ENCODE data around the gene MLN.

MLN gene

GRCh38 chr6:33803571-33804053 lies at the start of gene MLN:
Gene MLN (minus strand): TSS chr6:33804003. CDS start chr6:33801163, 2,840 bp downstream.
- no peak for FAIRE-seq

GRCh38 chr6:33853026-33853425 lies 49.2 kb upstream of the MLN start:
- FAIRE-seq = no peak

- no peak for FAIRE-seq
Measured at GRCh38 chr6:33851959-33852358, 48.2 kb upstream of the MLN start.

- FAIRE-seq = no peak
Measured at GRCh38 chr6:33850869-33851541, 47.2 kb upstream of the MLN start.

- no peak for FAIRE-seq
Measured at GRCh38 chr6:33850296-33850695, 46.5 kb upstream of the MLN start.

GRCh38 chr6:33849500-33850075 lies 45.8 kb upstream of the MLN start:
- no peak for FAIRE-seq

- FAIRE-seq = no peak
Measured at GRCh38 chr6:33848484-33848883, 44.7 kb upstream of the MLN start.

- no peak for FAIRE-seq
Measured at GRCh38 chr6:33847867-33848266, 44.1 kb upstream of the MLN start.

GRCh38 chr6:33847078-33847477 lies 43.3 kb upstream of the MLN start:
- no peak for FAIRE-seq

GRCh38 chr6:33846226-33846625 lies 42.4 kb upstream of the MLN start:
- no peak for FAIRE-seq

GRCh38 chr6:33845031-33845745 lies 41.4 kb upstream of the MLN start:
- FAIRE-seq = no peak

GRCh38 chr6:33843131-33844121 lies 39.6 kb upstream of the MLN start:
- FAIRE-seq = no peak

GRCh38 chr6:33841868-33842267 lies 38.1 kb upstream of the MLN start:
- FAIRE-seq = no peak

GRCh38 chr6:33841070-33841469 lies 37.3 kb upstream of the MLN start:
- FAIRE-seq = no peak

- no peak for FAIRE-seq
Measured at GRCh38 chr6:33840048-33840926, 36.5 kb upstream of the MLN start.

GRCh38 chr6:33839399-33840047 lies 35.7 kb upstream of the MLN start:
- FAIRE-seq = no peak

- no peak for FAIRE-seq
Measured at GRCh38 chr6:33838983-33839382, 35.2 kb upstream of the MLN start.

- no peak for FAIRE-seq
Measured at GRCh38 chr6:33837971-33838665, 34.3 kb upstream of the MLN start.

GRCh38 chr6:33836806-33837469 lies 33.1 kb upstream of the MLN start:
- FAIRE-seq = no peak

All from islet of Langerhans (tissue), 1 donor.